Activated CD4-positive, alpha-beta T cell treated with anti-CD3 and anti-CD28 coated beads, Interleukin-2, amount 50 U/mL, for 4 hours (primary cell): ENCODE results near the gene HLA-F.

ENCODE experiments used
- DNase-seq, 2 experiments: peaks; one replicate each; pipeline ENCODE4 v3.0.0-alpha.2; 2020

The HLA-F gene

GRCh38 chr6:29744621-29745020 lies 21.4 kb downstream of the HLA-F start:
- DNase-seq: no peak

- DNase-seq: no peak
These were observed 22.2 kb downstream of the HLA-F start for GRCh38 chr6:29745386-29745785.

- DNase-seq: no peak
These were observed 22.7 kb downstream of the HLA-F start for GRCh38 chr6:29745855-29746449.

GRCh38 chr6:29746846-29747687 lies 23.8 kb downstream of the HLA-F start:
- DNase-seq: no peak

GRCh38 chr6:29747688-29748250 lies 24.5 kb downstream of the HLA-F start:
- DNase-seq: no peak

GRCh38 chr6:29748391-29749307 lies 25.4 kb downstream of the HLA-F start:
- peak; percentile 73 to 77 for DNase-seq

GRCh38 chr6:29749308-29749662 lies 26.1 kb downstream of the HLA-F start:
- DNase-seq: no peak

- no peak for DNase-seq
These were observed 26.4 kb downstream of the HLA-F start for GRCh38 chr6:29749668-29750067.

- DNase-seq: no peak
These were observed 27.5 kb downstream of the HLA-F start for GRCh38 chr6:29750709-29751108.

GRCh38 chr6:29751480-29751879 lies 28.2 kb downstream of the HLA-F start:
- no peak for DNase-seq

- DNase-seq: peak; percentile 76 to 80
These were observed 29.4 kb downstream of the HLA-F start for GRCh38 chr6:29752451-29753308.

GRCh38 chr6:29753309-29753644 lies 30.0 kb downstream of the HLA-F start:
- DNase-seq: no peak

GRCh38 chr6:29755295-29755871 lies 32.1 kb downstream of the HLA-F start:
- no peak for DNase-seq

GRCh38 chr6:29757282-29757681 lies 34.0 kb downstream of the HLA-F start:
- DNase-seq: no peak

GRCh38 chr6:29757701-29758293 lies 34.6 kb downstream of the HLA-F start:
- no peak for DNase-seq

- DNase-seq: no peak
These were observed 35.5 kb downstream of the HLA-F start for GRCh38 chr6:29758761-29759160.

- no peak for DNase-seq
These were observed 36.2 kb downstream of the HLA-F start for GRCh38 chr6:29759457-29759856.

GRCh38 chr6:29760328-29760727 lies 37.1 kb downstream of the HLA-F start:
- no peak for DNase-seq

- no peak for DNase-seq
These were observed 38.8 kb downstream of the HLA-F start for GRCh38 chr6:29762051-29762450.

GRCh38 chr6:29762781-29763214 lies 39.6 kb downstream of the HLA-F start:
- DNase-seq: no peak

- no peak for DNase-seq
These were observed 40.5 kb downstream of the HLA-F start for GRCh38 chr6:29763491-29764289.
